ENCODE data around the gene ERBB4.

GRCh38 chr2:211996857-211997256 is 541.7 kb downstream of the ERBB4 start:
- TF ChIP-seq CTCF (IDR thresholded peaks at IDR 0.05) (no peak), POLR2A (IDR thresholded peaks at IDR 0.05) (no peak), POLR2AphosphoS5 (IDR thresholded peaks at IDR 0.05) (no peak), EP300 (IDR thresholded peaks at IDR 0.05) (no peak)
